GM18867 (cell line): ENCODE results near the gene PLA2G4C.

Experiments
- ATAC-seq: cut with Tn5 transposase; IDR thresholded peaks from one replicate; pipeline ENCODE4 v1.9.1; 2021; ENCODE audit warnings: mild to moderate bottlenecking, moderate library complexity; ENCODE audit not compliant: unreplicated experiment

PLA2G4C gene

DNA sequence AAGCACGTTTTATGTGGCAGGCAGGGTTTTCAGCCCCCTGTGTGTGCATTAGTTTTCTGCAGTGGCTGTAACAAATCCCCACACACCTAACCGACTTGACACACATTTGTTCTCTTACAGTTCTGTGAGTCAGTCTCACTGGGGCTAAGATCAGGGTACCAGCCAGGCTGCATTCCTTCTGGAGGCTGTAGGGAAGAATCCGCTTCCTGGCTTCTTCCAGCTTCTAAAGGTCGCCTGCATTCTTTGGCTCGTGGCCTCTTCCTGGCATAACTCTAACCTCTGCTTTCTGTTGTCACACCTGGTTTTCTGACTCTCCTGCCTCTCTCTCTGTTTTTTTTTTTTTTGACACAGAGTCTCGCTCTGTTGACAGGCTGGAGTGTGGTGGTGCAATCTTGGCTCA is 109.8 kb downstream of the PLA2G4C start:
- no peak for ATAC-seq

DNA sequence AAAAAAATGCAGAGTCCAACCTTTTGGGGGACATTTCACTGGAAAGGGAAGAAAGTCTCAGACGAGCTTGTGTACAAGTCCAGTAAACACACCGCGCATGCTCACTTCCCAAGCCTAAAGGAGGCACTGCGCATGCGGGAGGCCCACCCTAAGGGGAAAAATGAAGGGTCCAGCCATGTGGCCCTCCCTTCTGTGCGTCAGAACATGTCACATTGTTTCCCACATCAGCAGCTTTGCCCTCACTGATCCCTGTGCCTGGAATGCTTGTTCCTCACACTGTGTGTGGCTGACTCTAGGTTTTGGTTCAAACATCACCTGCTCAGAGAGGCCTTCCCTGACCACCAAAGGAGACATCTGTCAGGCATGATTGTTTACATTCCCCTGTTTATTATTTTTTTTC is 111.8 kb downstream of the PLA2G4C start:
- no peak for ATAC-seq
